NCI-H2107 (cell line): Measurements from ENCODE around the gene NPY5R.

ENCODE experiments used
- DNase-seq: peaks from one replicate; lab custom pipeline; 2025; lab: John Stamatoyannopoulos, UW

The NPY5R gene

DNA sequence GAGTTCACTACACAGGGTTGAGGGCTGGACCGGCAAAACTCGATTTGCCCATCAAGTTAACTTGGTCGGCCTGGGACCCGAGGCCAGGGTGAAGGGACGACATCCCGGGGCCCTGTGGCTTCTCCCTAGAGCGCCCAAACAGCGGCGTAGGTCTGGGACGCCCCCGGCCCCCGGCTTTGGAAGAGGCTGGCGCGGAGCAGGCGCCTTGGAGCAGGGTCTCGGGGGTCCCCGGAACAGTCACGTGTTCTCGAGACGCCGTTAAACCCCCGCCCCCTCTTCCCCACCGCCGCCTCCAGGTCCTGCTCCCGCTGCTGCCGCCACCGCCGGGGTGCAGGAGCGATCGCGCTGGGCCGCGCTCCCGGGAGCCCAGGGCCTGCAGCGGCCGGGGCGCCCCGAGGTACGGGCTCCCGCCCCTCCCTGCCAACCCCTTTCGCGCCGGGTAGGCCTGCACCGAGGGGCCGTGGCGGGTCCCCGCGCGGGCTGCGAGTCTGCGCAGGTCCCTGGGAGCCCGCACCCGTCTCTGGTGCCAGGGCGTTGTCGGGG lies at the start of gene NPY5R:
TSS of gene NPY5R (plus strand) at position 289 of the 543 bp plus-strand sequence. CDS start 6,382 bp downstream, outside the sequence.
- no peak for DNase-seq

DNA sequence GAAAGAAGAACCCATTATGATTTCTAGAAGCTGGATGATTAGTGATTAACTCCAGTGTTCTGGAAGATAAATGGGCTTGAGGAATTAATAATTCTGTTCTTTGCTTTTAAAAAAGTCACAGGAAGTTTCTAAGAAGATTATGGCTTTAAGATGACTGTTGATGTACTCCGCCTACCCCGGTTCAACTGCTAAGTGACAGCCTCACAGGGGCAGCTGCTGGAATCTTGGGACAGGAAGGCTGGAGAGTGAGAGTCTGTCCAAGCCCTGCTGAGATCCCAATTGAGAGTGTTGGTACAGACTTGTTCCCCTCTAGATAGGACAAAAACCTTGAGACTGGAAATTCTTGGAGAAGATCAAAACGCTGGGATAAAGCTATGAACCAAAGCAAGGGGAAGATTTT lies 48.6 kb upstream of the NPY5R start:
- no peak for DNase-seq

DNA sequence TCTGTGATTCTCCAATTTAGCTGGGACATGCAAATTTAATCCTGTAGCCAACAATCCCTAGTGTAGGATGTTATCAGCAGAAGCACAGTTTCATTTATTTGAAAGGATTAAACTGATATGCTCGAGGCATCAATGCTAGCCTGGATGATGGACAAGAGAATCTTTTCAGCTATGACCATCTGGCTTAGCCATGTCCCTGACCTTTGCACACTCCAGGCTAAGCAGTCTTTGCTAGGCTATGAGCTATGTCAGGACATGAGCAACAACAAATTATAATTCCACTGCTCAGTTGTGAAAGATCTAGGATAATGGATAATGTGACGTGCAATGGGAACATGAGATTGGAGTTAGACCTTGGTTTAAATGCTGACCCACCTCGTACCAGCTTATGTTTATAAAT lies 43.2 kb upstream of the NPY5R start:
- DNase-seq: no peak

DNA sequence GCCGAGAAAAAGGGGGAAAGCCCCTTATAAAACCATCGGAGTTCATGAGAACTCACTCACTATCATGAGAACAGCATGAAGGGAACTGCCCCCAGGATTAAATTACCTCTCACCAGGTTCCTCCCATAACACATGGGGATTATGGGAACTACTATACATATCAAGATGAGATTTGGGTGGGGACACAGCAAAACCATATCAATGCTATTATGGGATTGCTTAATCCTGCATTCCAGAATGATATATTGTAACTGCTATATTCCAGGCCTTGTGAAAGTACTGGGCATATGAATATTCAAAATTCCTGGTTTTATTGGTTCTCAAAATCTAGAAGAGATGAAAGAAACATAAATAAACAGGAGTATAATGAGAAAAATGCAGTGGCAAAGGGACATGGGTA lies 40.6 kb upstream of the NPY5R start:
- no peak for DNase-seq

DNA sequence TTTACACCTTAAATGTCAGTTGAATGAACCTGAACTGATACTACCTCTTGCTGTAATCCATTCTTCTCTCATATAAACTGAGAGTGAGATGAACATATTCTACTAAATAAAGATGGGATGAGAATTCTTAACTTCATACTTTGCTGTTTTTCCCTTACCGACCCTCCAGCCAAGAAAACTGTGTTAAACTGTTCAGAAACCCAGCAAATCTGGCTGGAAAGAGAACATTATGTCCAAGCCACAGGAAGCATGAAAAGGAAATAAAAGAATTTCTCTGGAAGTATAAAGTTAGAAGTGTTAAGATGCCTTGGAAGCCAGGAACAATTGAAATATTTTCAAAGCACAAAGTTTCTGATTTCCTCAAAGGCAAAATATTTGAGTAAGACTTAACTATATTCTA lies 34.2 kb upstream of the NPY5R start:
- no peak for DNase-seq

DNA sequence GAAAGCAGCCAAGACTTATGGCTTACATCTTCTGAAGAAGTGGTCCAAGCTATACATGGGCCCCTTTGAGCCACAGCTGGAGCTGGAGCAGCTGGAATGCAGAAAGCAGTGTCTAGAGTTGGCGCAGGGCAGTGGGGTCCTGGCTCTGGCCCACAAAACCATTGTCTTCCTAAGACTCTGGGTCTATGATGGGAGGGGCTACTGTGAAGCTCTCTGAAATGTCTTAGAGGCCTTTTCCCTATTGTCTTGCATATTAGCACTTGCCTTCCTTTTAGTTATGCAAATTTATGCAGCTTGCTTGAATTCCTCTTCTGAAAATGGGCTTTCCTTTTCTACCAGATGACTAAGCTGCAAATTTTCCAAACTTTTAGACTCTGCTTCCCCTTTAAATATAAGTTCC lies 26.6 kb upstream of the NPY5R start:
- no peak for DNase-seq

DNA sequence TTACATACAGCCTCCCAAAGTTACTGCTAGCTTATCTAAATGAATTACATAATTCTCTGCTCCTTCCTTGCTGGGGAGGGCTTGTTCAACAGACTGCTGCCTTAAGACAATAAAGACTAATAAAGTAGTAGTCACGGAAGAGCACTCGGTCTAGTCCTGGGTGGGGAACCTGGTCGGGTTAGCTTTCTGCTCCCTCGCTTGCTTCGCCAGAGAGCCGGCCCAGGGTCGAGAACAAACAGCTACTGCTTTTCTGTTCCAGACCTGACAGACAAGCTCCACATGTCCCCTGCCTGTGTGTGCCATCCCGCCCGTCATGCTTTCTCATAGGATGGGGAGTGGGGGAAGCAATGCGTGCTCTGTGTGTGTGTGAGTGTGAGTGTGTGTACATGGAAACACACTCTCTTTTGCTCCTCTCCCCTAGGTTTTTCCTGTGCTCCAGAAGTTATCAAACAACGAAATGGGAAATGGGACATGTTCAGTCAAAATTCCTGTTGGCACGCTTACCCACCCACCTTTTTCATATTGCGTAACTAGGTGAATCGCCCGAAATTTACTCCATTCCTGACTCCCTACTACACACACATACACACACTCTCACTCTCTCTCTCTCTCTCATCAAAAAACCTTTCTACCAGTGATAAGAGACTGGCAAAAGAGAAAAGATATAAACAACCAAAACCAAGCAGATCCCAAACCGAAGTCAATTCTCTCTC lies 12.6 kb upstream of the NPY5R start:
- no peak for DNase-seq

DNA sequence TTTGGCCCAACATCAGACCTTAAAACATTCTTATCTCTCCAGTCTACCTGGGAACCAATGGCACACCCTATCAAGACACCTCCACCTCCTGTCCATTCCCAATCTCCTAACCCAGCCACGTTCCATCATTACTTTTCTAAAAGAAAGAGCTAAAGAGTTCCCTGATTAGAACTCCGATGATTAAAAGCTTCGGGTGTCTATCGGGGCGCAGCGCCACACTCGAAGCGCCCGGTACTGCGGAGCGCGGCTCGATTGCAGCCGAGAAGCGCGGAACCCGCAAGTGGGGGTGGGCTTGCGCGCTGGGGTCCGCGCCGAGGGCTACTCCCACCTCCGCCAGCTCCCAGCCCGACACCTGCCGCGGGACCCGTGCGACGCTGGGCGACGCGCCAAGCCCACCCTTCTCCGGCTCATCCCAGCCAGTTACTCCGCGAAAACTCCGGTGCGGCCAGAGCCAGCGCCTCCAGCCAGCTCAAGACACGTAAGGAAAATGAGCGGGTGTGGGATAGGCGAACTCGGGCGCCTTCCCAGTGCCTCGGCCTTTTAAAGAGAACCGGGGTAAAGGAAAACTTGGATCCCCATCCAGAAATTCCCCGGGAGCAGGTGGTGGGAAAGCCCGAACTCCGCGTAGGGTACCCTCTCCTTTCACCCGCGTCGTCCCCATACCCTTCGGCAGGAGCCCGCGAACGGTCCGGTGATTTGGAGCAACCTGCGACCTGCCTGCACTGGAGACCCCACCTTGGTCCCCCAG lies 11.9 kb upstream of the NPY5R start:
- no peak for DNase-seq

DNA sequence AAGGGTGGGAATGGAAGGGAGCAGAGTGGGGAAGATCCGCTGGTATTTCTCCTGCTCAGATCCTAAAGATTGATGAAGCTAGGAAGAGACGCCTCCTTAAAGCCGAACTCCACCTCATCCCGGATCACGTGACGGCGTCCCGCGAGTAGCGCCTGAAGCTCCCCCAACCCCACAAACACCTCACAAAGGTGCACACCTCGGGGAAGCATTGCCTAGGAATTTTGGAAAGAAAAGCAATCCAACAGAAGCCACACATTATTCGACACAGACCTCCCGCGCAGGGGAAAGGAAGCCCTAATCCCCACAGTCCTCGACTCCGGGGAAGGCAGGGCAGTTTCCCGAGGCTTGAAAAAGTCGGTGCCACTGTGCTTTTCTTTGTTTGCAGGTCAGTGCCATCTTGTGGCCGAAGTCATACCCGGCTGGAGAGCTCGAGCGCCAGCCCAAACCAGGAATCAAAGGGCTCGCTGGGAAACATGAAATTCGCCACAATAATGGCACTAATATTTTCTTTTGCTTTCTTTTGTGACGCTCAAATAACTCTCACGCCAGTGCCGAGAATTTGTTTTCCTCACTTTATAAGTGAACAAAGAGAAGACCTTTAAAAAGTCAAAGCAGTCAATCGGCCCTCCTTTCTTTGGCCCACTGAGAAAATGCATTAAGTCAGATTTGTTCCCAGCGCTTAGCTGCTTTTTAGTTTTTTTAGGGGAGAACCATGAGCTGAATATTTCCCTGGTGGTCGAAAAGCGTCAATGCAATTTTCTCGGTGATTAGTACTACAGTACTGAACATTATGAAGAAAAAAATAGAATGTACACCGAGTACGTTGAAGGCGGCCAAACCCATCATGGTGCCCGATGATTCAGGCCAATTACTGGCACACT lies 10.9 kb upstream of the NPY5R start, which contains the start of gene NPY1R:
TSS of gene NPY1R (minus strand) at position 71 of the 881 bp plus-strand sequence. CDS start 6,042 bp downstream, outside the sequence.
- no peak for DNase-seq

DNA sequence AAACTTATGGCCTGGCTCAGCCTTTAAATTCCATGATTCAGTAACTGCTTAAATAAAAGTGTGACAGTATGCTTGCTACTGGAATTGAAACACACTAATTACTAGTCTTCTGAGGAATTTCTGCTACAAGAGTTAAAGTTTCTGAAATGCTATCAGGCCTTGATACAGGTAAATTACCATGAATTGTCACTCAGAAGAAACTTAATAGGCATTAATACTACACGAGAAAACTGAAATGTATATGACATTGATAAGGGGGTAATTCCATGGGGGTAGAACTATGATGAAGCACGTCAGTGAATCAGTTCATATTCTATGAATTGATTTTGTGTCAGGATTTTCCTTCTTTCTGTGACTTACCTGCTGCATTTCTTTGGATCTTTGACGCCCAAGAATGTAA lies 8.3 kb upstream of the NPY5R start:
- DNase-seq: no peak

DNA sequence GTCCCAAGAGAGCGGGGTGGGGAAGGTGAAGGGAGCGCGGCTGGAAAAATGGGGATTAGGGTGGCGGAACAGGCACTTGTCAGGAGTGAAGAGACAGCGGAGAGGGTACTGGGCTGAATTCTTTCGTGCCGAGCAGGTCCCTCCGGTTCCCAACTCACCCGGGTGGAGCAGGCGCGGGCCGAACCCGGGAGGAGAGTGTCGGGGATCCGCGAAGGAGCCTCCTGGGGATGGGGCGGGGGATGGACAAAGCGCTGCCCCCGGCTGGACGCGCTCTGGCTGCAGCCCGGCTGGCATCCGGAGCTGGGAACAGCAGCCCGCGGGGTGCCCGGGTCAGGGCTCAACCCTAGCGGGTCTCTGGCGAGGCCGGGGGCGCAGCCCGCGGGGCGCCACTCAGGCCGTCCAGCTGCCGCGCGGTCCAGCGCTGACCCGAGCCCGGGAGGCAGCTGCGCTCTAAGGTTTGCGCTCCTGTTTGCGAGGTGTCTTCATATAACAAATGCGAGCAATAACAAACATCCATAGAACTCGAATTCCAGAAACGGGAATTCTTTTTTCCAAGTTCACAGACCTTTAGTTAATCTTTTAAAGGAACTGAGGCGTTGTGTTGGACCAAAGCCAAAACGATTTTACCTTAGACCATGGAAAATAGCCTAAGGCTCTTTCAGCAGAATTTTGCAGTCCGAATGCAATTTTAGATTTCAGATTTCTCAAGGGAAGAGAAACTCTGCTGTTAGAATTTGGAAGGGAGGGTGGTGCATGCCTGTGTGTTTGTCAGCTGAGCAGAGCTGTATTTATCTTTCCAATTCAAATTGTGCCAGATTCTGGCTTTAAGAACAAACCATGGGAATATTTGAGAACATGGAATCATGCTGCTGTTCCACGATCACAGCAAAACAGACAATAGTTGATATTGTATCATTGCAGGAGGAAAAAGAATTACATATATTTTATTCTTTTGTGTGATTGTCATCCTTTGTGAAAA lies 744 bp downstream of the NPY5R start:
- no peak for DNase-seq

DNA sequence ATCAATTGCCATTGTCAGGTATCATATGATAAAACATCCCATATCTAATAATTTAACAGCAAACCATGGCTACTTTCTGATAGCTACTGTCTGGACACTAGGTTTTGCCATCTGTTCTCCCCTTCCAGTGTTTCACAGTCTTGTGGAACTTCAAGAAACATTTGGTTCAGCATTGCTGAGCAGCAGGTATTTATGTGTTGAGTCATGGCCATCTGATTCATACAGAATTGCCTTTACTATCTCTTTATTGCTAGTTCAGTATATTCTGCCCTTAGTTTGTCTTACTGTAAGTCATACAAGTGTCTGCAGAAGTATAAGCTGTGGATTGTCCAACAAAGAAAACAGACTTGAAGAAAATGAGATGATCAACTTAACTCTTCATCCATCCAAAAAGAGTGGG lies 7.0 kb downstream of the NPY5R start:
- no peak for DNase-seq

DNA sequence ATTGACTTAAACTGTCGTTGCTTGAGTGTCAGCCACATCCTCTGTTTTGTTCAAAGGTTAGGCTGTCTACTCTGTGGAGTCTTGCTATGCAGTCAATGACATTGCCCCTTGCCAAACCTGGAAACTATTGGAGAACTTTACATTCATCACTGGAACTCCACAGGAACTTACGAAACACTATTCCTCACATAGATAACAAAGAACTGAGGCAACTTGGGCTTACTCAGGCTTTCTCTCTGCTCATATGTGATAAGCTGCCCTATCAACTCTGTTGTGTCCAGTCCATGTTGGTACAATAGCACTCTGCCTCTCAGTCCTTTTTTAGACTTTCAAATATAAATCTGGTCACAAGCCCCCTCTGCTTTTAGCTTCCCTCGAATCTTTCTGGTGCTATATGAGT lies 9.4 kb downstream of the NPY5R start:
- no peak for DNase-seq

DNA sequence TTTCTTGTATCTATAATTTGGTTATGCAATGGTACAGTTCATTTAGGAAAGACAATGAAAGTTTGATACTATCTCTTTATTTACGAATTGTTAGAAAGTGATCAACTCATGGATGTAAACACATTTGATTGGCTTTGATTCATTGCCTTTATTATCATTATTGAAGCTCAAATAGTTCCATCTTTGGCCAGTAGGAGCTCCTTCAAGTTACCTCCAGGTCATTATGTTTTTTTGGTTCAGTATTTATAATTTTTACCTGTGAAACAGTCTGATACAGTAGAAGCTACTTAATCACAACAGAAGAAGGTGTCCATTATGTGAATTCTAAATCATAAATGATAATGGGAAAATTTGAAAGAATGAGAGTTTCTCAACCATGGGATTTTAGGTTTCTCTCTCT lies 12.4 kb downstream of the NPY5R start:
- no peak for DNase-seq

DNA sequence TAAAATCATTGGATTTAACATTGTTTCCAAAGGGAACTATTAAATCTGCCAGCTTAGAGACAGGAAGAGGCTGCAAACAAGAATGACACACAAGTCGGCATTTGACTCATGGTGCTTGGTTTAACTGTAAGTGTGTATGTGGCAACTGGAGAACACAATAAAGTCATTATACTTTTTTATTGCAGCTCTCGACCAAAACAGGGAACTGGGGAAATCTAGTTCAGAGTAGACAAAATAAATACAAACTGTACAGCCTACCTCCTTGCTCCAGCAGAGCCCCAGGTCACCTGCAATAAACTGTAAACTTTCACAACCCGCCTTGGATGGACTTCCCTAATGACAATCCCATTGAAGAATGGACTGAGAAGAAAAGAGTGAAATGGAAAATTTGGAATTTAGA lies 24.0 kb downstream of the NPY5R start:
- DNase-seq: no peak

DNA sequence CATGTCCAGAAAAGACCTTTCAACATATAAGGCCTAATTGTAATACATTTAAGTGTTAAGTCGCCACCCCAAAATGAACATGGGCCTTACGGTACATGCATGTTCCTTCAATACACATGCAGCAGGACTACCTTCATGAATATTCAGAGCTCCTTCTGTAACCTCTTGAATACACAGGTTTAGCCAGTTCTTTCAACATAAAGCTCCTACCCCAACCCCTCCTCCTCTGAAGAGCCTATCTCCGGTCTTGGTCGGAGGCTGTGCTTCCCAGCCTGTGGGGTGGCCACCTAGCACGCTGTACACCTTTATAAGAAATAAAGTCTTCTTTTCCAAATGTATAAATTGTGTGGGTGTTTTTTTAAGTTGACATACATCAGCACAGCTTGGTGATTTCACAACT lies 28.3 kb downstream of the NPY5R start:
- no peak for DNase-seq

DNA sequence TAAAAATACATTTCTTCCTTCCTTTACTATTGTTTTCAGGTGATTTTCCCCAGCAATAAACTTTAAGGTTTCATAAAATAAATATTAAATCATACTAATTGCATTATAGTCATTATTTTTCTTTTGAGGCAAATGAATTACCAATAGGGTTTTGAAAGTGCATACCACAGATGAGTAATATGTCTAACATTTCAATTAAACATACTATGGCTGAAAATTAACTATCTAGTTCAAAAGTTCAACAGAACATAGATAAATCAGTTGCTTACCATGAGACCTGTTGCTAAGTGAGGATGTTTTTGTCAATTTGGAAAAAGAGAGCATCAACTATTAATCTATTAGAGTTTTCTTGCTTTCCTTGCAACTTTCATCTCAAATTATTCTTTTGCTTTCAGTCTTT lies 35.0 kb downstream of the NPY5R start:
- no peak for DNase-seq

DNA sequence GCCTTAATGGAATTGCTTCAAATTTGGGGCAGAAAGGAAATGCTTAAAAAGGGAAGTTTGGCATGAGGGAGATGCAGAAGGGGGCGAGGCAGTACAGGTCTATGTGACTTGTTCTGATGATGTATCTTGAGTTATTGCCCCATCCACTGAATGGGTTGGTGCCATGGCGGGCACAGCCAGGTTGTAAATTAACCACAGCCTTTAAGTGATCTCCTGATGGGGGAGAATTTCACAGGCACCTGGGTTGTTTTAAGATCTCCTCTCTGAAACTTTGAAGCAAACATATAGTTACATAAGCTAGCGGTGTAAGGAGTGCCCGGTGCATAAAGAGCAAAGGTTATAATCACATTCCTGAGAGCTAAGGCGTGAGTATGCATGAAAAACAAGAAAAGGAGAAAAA lies 37.0 kb downstream of the NPY5R start:
- no peak for DNase-seq

DNA sequence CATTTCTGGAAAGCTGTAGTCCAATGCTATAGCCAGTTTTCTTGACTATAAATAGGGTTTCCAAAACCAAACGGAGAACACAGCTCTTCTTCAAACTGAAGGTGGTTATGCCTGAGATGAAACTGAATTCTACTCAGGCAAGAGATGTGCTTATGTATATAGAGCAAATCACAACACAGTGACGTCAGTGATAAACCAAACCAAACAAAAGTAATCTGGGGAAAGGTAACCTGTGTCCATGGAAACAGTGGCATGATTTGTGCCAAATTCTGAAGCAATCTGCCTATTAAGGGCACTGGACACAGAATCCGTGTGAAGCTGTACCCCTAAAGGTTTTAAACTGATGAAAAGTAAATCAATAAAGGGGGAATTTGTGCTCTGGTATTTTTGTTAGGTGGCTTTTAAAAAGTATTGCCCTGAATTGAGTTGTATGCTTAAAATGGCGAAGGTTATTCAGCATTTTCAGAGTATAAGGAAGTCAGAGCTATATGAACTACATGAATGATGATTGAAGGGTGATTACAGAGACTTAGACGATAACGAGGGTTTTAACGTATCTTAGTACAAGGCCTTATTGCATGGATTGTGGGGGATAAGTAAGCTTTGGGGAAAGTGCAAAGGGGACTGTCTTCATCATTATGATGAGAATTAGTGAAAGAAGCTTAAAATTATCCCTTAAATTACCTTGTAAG lies 38.6 kb downstream of the NPY5R start:
- DNase-seq: no peak

DNA sequence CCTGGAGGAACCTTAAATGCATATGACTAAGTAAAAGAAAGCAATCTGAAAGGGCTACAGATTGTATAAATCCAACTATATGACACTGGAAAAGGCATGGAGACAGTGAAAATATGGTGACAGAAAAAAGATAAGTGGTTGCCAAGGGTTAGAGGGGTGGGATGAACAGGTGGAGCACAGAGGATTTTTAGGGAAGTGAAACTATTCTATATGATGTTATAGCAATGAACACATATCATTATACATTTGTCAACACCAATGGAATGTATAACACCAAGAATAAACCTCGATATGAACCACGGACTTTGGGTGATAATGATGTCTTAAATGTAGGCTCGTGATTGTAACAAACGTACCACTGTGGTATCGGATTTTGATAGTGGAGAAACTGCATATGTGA lies 40.7 kb downstream of the NPY5R start:
- DNase-seq: no peak

DNA sequence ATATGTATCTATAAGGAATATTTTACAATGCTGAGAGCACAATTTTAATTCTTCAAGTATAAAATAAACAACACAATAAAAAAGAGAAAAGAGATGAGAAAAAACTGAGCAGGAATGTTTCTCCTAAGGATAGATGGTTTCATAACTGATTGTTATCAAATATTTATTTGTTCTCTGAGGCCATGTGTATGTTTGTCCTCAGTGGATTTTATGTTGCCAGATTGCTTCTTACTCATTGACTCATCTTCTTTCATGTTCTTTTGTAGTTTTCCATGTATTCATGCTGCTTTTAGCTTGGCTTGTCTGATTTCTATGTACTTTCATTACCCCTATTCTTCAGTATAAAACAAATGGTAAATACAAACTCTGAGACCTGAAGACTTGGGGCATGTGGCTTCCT lies 41.2 kb downstream of the NPY5R start:
- DNase-seq: no peak
